ENCODE results near the gene GRAMD1A. TPM values are rescaled to one million over a fixed set of nuclear protein-coding genes. Genes with fewer than 3 reads are reported as not detected.

GRAMD1A gene
- total RNA-seq, 1 donor from 2014 or later, result 27.2 TPM

- H3K36me3 ChIP-seq, result no peaks in the 10 kb centered on the region
- no peak overlapping the region for H3K9ac ChIP-seq
- H3K79me2 ChIP-seq (ENCODE audit: low read depth), result no peaks in the 10 kb centered on the region
- H3K4me2 ChIP-seq, result no peak overlapping the region
- H3K9me3 Mint-ChIP-seq, result no peaks in the 10 kb centered on the region
- H3K4me1 Mint-ChIP-seq, result no peaks in the 10 kb centered on the region
- H3K36me3 Mint-ChIP-seq, result peaks cover 31% of the 10 kb centered on the region
- no peaks in the 10 kb centered on the region for H4K20me1 ChIP-seq (ENCODE audit: low read depth)
- H3F3A ChIP-seq (ENCODE audit: low read depth), result peaks cover 6% of the 10 kb centered on the region
- no peaks in the 10 kb centered on the region for H3K27me3 ChIP-seq
- no peak for DNase-seq (ENCODE audit: low spot score)
- peaks cover 6% of the 10 kb centered on the region for H3K27me3 Mint-ChIP-seq (ENCODE audit: insufficient read depth, low read depth)
- no peak overlapping the region for H3K27ac Mint-ChIP-seq
- no peak overlapping the region for H2AFZ ChIP-seq (replicated peaks)
- no peaks in the 10 kb centered on the region for H3K9me3 ChIP-seq (ENCODE audit: low read depth)
- H3K4me3 ChIP-seq, result no peak overlapping the region
- no peaks in the 10 kb centered on the region for H3K4me1 ChIP-seq
- H3K4me3 Mint-ChIP-seq, result no peak overlapping the region
- H3K27ac ChIP-seq, result no peak overlapping the region
- TF ChIP-seq EZH2 (IDR thresholded peaks at IDR 0.05) (no peak), EZH2phosphoT487 (IDR thresholded peaks at IDR 0.05) (no peak), CTCF (IDR thresholded peaks at IDR 0.05) (no peak)
Observed at GRCh38 chr19:35022460-35022859, 22.3 kb downstream of the GRAMD1A start.

- no peaks in the 10 kb centered on the region for H3K9me3 ChIP-seq (ENCODE audit: low read depth)
Observed at GRCh38 chr19:35023428-35023827, 23.3 kb downstream of the GRAMD1A start.

GRCh38 chr19:35024095-35024494 lies 24.0 kb downstream of the GRAMD1A start:
- no peak overlapping the region for H3K27ac Mint-ChIP-seq

More at GRCh38 chr19:35023428-35023827, 23.3 kb downstream of the GRAMD1A start:
- Histone ChIP-seq H3K36me3 (no peaks in the 10 kb centered on the region), H3K4me3 (no peak overlapping the region), H3K27ac (no peak overlapping the region), H3K4me1 (no peaks in the 10 kb centered on the region), H4K20me1 (ENCODE audit: low read depth) (no peaks in the 10 kb centered on the region), H3F3A (ENCODE audit: low read depth) (peaks cover 15% of the 10 kb centered on the region), H2AFZ (replicated peaks) (no peak overlapping the region), H3K4me2 (no peak overlapping the region), H3K9ac (no peak overlapping the region), H3K79me2 (ENCODE audit: low read depth) (no peaks in the 10 kb centered on the region), H3K27me3 (no peaks in the 10 kb centered on the region)
- Mint-ChIP-seq H3K9me3 (no peaks in the 10 kb centered on the region), H3K36me3 (peaks cover 25% of the 10 kb centered on the region), H3K4me1 (no peaks in the 10 kb centered on the region), H3K4me3 (no peak overlapping the region), H3K27ac (no peak overlapping the region), H3K27me3 (ENCODE audit: insufficient read depth, low read depth) (peaks cover 8% of the 10 kb centered on the region)
- DNase-seq (ENCODE audit: low spot score), result no peak
- TF ChIP-seq EZH2 (IDR thresholded peaks at IDR 0.05) (no peak), EZH2phosphoT487 (IDR thresholded peaks at IDR 0.05) (no peak), CTCF (IDR thresholded peaks at IDR 0.05) (no peak)

More at GRCh38 chr19:35024095-35024494, 24.0 kb downstream of the GRAMD1A start:
- Histone ChIP-seq H3K27ac (no peak overlapping the region), H2AFZ (replicated peaks) (no peak overlapping the region), H3K9ac (no peak overlapping the region), H3K79me2 (ENCODE audit: low read depth) (no peaks in the 10 kb centered on the region), H3K4me1 (no peaks in the 10 kb centered on the region), H3F3A (ENCODE audit: low read depth) (peaks cover 18% of the 10 kb centered on the region), H3K9me3 (ENCODE audit: low read depth) (no peaks in the 10 kb centered on the region), H4K20me1 (ENCODE audit: low read depth) (no peaks in the 10 kb centered on the region), H3K27me3 (no peaks in the 10 kb centered on the region), H3K4me3 (no peak overlapping the region), H3K36me3 (no peaks in the 10 kb centered on the region), H3K4me2 (no peak overlapping the region)
- no peak overlapping the region for H3K4me3 Mint-ChIP-seq
- peaks cover 8% of the 10 kb centered on the region for H3K27me3 Mint-ChIP-seq (ENCODE audit: insufficient read depth, low read depth)
- TF ChIP-seq CTCF (IDR thresholded peaks at IDR 0.05), result no peak
- TF ChIP-seq EZH2 (IDR thresholded peaks at IDR 0.05), result no peak
- TF ChIP-seq EZH2phosphoT487 (IDR thresholded peaks at IDR 0.05), result no peak
- DNase-seq (ENCODE audit: low spot score), result no peak
- H3K9me3 Mint-ChIP-seq, result no peaks in the 10 kb centered on the region
- no peaks in the 10 kb centered on the region for H3K4me1 Mint-ChIP-seq
- H3K36me3 Mint-ChIP-seq, result peaks cover 22% of the 10 kb centered on the region
